Endothelial cell of umbilical vein (primary cell): ENCODE results near the gene MYCBP2. TPM values are rescaled to one million over a fixed set of nuclear protein-coding genes. Genes with fewer than 3 reads are reported as not detected.

Experiments used
- BruUV-seq: library from RNA; stranded (reverse); fragments of 400-500 nt; replicated peaks from 2 replicates; lab custom pipeline; 2021; lab: Mats Ljungman, UMichigan
- CTCF ChIA-PET: fragments of 300-600, 350-600 bp; sonication (Branson Sonifier 250); formaldehyde crosslinking; loops from one replicate; lab custom pipeline; 2021; ENCODE audit warnings: antibody characterized with exemption, inconsistent platforms; lab: Charles Lee
- POLR2A ChIA-PET: fragments of 300-600, 350-600 bp; sonication (Branson Sonifier 250); formaldehyde crosslinking; loops from one replicate; lab custom pipeline; 2021; ENCODE audit warnings: antibody characterized with exemption, inconsistent platforms; lab: Charles Lee
- DNase-seq: peaks from one replicate; pipeline ENCODE4 v3.0.0-alpha.2; 2011; ENCODE audit warnings: low read depth, low spot score
- FAIRE-seq: peaks from 2 replicates; lab custom pipeline; 2011; peaks lifted over from hg19 to GRCh38; lab: Jason Lieb, UNC
- H2AFZ ChIP-seq: 2 replicates; pipeline ENCODE4 v1.6.0; 2012; ENCODE audit warnings: low read depth, low read length, control low read depth, inconsistent platforms
- H3K27ac ChIP-seq: 2 replicates; pipeline ENCODE4 v1.5.1; 2011; ENCODE audit warnings: low read depth, mild to moderate bottlenecking, control low read depth, low read length, moderate library complexity; ENCODE audit not compliant: insufficient read depth
- H3K27me3 ChIP-seq, 2 experiments: 2 replicates each; pipeline versions ENCODE4 v1.6.0 to v1.6.1; 2011; ENCODE audit warnings: low read length in 2 of 2, mixed read lengths in 1 of 2; ENCODE audit not compliant: control insufficient read depth in 2 of 2, insufficient read depth in 2 of 2
- H3K36me3 ChIP-seq, 2 experiments: 2 replicates in 1 of 2; 3 replicates in 1 of 2; pipeline ENCODE4 v1.5.1; 2011; ENCODE audit warnings: low read length in 2 of 2, mild to moderate bottlenecking in 1 of 2, moderate library complexity in 1 of 2; ENCODE audit not compliant: control insufficient read depth in 2 of 2, insufficient read depth in 2 of 2; ENCODE audit errors: extremely low read depth in 1 of 2
- H3K4me1 ChIP-seq: 3 replicates; pipeline ENCODE4 v1.5.1; 2011; ENCODE audit warnings: mild to moderate bottlenecking, low read length; ENCODE audit not compliant: control insufficient read depth, insufficient read depth; ENCODE audit errors: extremely low read depth
- H3K4me2 ChIP-seq: 2 replicates; pipeline ENCODE4 v1.6.1; 2011; ENCODE audit warnings: low read length, control low read depth, mixed read lengths; ENCODE audit not compliant: insufficient read depth
- H3K4me3 ChIP-seq, 3 experiments: fragments of 200-600 bp in 1 of 3; sonication (generic), shearing (Covaris generic) in 1 of 3; replicated peaks in 1 of 3; 2 replicates each; pipeline ENCODE4 v1.5.1; 2011 to 2016; ENCODE audit warnings: control low read depth in 3 of 3, low read length in 3 of 3, mild to moderate bottlenecking in 2 of 3, inconsistent platforms in 1 of 3, low read depth in 1 of 3, moderate library complexity in 1 of 3; ENCODE audit not compliant: insufficient read depth in 1 of 3
- H3K79me2 ChIP-seq: 2 replicates; pipeline ENCODE4 v1.6.0; 2012; ENCODE audit warnings: low read length, inconsistent platforms; ENCODE audit not compliant: control insufficient read depth, insufficient read depth
- H3K9ac ChIP-seq: replicated peaks from 2 replicates; pipeline ENCODE3; 2011; ENCODE audit warnings: low read length, control low read depth; ENCODE audit not compliant: insufficient read depth; ENCODE audit errors: extremely low read depth
- H3K9me1 ChIP-seq: replicated peaks from 3 replicates; pipeline ENCODE4 v1.6.0; 2011; ENCODE audit warnings: mild to moderate bottlenecking, low read length; ENCODE audit not compliant: control insufficient read depth, insufficient read depth; ENCODE audit errors: extremely low read depth
- H3K9me3 ChIP-seq: replicated peaks from 2 replicates; pipeline ENCODE4 v1.5.1; 2012; ENCODE audit warnings: low read length, inconsistent platforms; ENCODE audit not compliant: control insufficient read depth, insufficient read depth
- H4K20me1 ChIP-seq: replicated peaks from 2 replicates; pipeline ENCODE3; 2011; ENCODE audit warnings: mild to moderate bottlenecking, low read length; ENCODE audit not compliant: control insufficient read depth, insufficient read depth; ENCODE audit errors: extremely low read depth
- EZH2 ChIP-seq: IDR thresholded peaks from 2 replicates; pipeline ENCODE4 v1.6.1; 2012; ENCODE audit warnings: borderline replicate concordance, low read depth, mild to moderate bottlenecking, moderate library complexity, low read length, inconsistent platforms; ENCODE audit not compliant: severe bottlenecking
- FOS ChIP-seq: IDR thresholded peaks from 2 replicates; pipeline ENCODE4 v1.6.1; 2011; ENCODE audit warnings: mild to moderate bottlenecking, low read length, moderate library complexity, borderline replicate concordance; ENCODE audit not compliant: insufficient read depth
- GATA2 ChIP-seq: IDR thresholded peaks from 2 replicates; pipeline ENCODE4 v1.7.0; 2011; ENCODE audit warnings: low read depth, mild to moderate bottlenecking, moderate library complexity, mixed read lengths, low read length; ENCODE audit not compliant: insufficient read length, insufficient read depth
- JUN ChIP-seq: IDR thresholded peaks from 2 replicates; pipeline ENCODE4 v1.6.1; 2011; ENCODE audit warnings: borderline replicate concordance, low read depth; ENCODE audit not compliant: insufficient read length, insufficient read depth
- MYC ChIP-seq: IDR thresholded peaks from one replicate; pipeline ENCODE4 v1.6.1; 2011; ENCODE audit warnings: mild to moderate bottlenecking, low read depth, low read length
- POLR2A ChIP-seq: IDR thresholded peaks from 2 replicates; pipeline ENCODE4 v1.6.1; 2012; ENCODE audit warnings: low read depth, mild to moderate bottlenecking, control low read depth, low read length
- POLR2AphosphoS5 ChIP-seq: IDR thresholded peaks from 2 replicates; pipeline ENCODE4 v1.6.1; 2012; ENCODE audit warnings: low read depth, mild to moderate bottlenecking, control low read depth, low read length, moderate library complexity; ENCODE audit not compliant: insufficient read depth
- dilution Hi-C: fragments of 300-500 bp; cut with MboI; formaldehyde crosslinking; loops from one replicate; pipeline ENCODE4 v1.15.0; 2019; ENCODE audit warnings: low sequenced_read_pairs; ENCODE audit not compliant: extremely low pct_ligation_motif_present
- intact Hi-C: fragments of 100-400 bp; cut with micrococcal nuclease; formaldehyde crosslinking; loops from one replicate; pipeline ENCODE4 v1.10.0; 2022
- polyA plus RNA-seq, 4 experiments: library from polyadenylated mRNA; depleted of rRNA in 3 of 4; stranded (reverse) in 3 of 4; unstranded in 1 of 4; fragments of >200 nt; gene quantifications; 2 replicates each; pipeline versions ENCODE4 v1.2.1 to v1.2.3, GENCODE V29; 2011 to 2012; ENCODE audit warnings: missing spikeins in 1 of 4
- total RNA-seq: library from RNA; stranded (reverse); gene quantifications from 2 replicates; pipeline ENCODE4 v1.2.3, GENCODE V29; 2021
- TF ChIP-seq, protein P1 (sequence below): IDR thresholded peaks from 2 replicates; pipeline ENCODE4 v1.6.1; 2011; ENCODE audit not compliant: insufficient read depth, insufficient read length
- TF ChIP-seq, protein P2 (sequence below), 2 donors: IDR thresholded peaks; 1 replicate in 1 of 2; 2 replicates in 1 of 2; pipeline ENCODE4 v1.5.1; 2011; ENCODE audit warnings: low read length in 2 of 2, mild to moderate bottlenecking in 2 of 2, moderate library complexity in 2 of 2, control low read depth in 1 of 2, inconsistent platforms in 1 of 2, low read depth in 1 of 2; ENCODE audit not compliant: insufficient read depth in 1 of 2; ENCODE audit errors: extremely low read depth in 1 of 2

MYCBP2 gene
- total and polyA plus RNA-seq, 2 donors (not counting 3 experiments of a cell fraction or from before 2014, with no cell fraction given): 30.5 to 89.8 TPM

GRCh38 chr13:77230560-77230959, 96.3 kb downstream of the MYCBP2 start:
- Histone ChIP-seq H2AFZ (no peak overlapping the region), H3K27me3 (no peaks in the 10 kb centered on the region), H3K79me2 (no peaks in the 10 kb centered on the region), H3K4me3 (no peak overlapping the region), H3K9me1 (no peaks in the 10 kb centered on the region), H3K9me3 (no peaks in the 10 kb centered on the region), H3K4me2 (no peak overlapping the region), H3K9ac (no peak overlapping the region), H4K20me1 (no peaks in the 10 kb centered on the region), H3K27ac (no peak overlapping the region), H3K36me3 (peaks cover 0 to 2% of the 10 kb centered on the region in 2 experiments), H3K4me1 (no peaks in the 10 kb centered on the region)
- CTCF ChIA-PET: no interaction called here
- dilution Hi-C loops: no loop called here
- DNase-seq (no peak), FAIRE-seq (no peak)
- no TSS peak for BruUV-seq
- POLR2A ChIA-PET: no interaction called here
- intact Hi-C loops: no loop called here
- TF ChIP-seq FOS (no peak), POLR2AphosphoS5 (no peak), GATA2 (no peak), JUN (no peak), POLR2A (no peak), MYC (no peak), EZH2 (no peak)
- TF ChIP-seq, protein P1, sequence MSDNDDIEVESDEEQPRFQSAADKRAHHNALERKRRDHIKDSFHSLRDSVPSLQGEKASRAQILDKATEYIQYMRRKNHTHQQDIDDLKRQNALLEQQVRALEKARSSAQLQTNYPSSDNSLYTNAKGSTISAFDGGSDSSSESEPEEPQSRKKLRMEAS: no peak
- TF ChIP-seq, protein P2, sequence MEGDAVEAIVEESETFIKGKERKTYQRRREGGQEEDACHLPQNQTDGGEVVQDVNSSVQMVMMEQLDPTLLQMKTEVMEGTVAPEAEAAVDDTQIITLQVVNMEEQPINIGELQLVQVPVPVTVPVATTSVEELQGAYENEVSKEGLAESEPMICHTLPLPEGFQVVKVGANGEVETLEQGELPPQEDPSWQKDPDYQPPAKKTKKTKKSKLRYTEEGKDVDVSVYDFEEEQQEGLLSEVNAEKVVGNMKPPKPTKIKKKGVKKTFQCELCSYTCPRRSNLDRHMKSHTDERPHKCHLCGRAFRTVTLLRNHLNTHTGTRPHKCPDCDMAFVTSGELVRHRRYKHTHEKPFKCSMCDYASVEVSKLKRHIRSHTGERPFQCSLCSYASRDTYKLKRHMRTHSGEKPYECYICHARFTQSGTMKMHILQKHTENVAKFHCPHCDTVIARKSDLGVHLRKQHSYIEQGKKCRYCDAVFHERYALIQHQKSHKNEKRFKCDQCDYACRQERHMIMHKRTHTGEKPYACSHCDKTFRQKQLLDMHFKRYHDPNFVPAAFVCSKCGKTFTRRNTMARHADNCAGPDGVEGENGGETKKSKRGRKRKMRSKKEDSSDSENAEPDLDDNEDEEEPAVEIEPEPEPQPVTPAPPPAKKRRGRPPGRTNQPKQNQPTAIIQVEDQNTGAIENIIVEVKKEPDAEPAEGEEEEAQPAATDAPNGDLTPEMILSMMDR (IDR thresholded peaks at IDR 0.05; ENCODE audit: extremely low read depth in 1 of 2, insufficient read depth in 1 of 2, low read depth in 1 of 2, low read length in 2 of 2): no peak
